ENCODE results near the gene ZNF598. TPM values are rescaled to one million over a fixed set of nuclear protein-coding genes. Genes with fewer than 3 reads are reported as not detected.

Gene ZNF598
- total RNA-seq, 1 donor from 2014 or later = 19.1 TPM

- peak; percentile 50 for DNase-seq
Observed at GRCh38 chr16:2005646-2006045, 4.0 kb downstream of the ZNF598 start.

DNA sequence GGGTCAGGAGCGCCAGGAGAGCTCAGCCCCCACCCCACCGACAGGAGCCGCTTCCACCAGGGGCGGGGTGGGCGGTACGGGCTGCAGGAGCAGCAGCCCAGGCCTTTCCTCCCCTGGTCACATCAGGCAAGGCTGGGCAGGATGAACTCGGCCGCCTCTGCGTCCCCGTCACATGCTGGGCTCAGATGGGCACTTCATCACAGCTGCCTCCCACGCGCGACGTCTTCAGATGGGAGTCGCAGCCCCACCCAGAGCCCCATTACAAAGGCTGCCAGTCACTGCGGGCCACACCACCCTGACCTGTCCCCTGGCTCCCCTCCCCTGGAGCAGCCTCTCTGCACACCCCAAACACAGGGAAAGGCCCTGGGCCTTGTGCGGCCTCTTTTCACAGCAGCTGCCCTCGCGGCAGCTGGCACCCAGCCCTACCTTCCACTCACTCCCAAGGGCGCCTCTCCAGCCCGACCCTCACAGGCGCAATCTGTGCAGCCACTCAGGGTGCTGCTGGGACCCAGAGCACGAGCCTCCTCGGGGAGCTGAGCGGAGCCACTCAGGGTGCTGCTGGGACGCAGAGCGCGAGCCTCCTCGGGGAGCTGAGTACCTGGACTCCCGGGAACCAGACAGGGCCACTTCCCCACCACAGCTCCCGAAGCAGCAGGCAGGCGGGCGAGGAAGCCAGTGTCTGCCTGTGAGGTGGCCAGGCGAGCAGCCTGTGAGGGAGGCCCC, 4.7 kb downstream of the ZNF598 start:
- DNase-seq = no peak

- DNase-seq = peak; percentile 92
Observed at GRCh38 chr16:2003827-2004641, 5.6 kb downstream of the ZNF598 start.

DNA sequence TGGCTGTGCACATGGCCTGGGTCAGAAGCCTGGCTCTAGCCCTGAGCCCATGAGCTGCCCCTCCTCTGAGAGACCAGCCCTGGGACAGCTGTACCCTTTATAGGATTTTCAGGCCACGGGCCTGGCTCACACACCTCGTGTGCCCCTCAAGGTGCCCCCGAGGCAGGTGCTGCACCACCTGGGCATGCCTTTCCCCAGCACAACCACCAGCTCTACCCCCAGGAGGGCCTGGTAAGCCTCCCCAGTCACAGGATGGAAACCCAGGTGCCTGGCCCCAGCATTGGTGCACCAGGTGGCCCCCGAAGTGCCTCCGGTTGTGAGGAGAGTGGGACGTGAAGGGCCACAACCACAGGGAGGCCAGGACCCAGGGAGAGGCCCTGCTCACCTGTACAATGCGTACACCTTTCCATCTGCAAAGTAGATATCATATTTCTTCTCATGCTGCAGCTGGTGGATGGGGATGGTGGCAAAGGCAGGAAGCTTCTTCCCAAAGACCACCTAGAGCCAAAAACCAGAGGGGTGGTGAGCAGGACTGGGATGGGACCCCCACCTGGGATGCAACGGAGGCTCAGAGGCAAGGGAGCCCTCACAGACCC, 6.3 kb downstream of the ZNF598 start:
- DNase-seq = no peak

- DNase-seq = no peak
Observed at GRCh38 chr16:2002406-2003230, 7.0 kb downstream of the ZNF598 start.

GRCh38 chr16:2001456-2002355, 7.9 kb downstream of the ZNF598 start:
- DNase-seq = no peak

GRCh38 chr16:2001035-2001434, 8.6 kb downstream of the ZNF598 start:
- DNase-seq = no peak

DNA sequence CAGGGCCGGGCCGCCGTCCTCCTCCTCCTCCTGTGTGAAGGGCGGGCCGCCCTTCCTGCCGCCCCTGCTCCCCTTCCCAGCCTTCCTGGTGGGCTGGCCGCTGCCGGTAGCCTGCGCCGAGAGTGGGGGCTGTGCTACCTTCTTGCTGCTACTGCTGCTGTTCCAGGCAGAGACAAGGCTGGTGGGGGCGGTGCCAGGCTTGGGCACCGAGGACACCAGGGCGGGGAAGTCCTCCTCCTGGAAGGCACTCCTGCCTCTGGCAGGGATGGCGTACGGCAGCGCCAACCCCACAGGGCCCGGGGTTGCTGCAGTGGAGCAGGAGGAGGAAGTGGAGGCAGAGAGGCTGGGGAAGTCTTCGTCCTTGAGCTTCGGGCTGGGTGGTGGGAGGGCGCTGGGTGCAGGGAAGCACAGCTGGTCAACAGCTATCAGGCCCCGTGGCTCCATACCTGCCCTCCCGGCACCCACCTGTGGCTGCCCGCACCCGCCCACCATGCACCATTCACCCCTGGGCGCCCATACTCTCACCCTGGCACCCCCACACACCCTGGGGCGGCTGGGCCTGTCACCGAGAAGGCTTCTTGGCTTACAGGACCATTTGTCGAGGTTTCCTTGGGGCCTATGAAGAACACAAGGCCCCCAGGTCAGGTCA, 9.6 kb downstream of the ZNF598 start:
- no peak for DNase-seq

- DNase-seq = no peak
Observed at GRCh38 chr16:1998852-1999801, 10.5 kb downstream of the ZNF598 start.

DNA sequence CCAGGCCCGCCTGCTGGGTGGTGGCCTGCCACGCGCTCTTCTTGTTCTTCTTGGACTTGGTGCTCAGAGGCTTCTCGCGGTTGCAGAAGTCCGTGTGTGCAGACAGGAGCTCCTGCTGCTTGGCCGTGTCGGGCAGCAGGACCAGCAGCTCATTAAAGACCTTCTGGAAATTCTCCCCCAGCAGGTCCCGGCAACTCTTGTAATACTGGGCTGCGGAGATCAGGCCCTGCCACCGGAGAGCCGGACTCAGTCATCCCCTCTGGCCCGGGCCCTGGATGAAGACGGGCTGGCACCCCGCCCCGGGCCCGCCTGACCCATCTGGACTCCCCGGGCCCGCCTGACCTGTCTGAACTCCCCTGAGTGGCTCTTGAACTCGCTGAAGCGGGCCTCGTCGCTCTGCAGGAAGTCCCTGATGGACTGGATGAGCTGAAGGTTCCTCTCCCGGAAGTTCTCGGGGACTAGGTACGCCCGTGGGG, 11.2 kb downstream of the ZNF598 start:
- DNase-seq = no peak

GRCh38 chr16:1997494-1998359, 11.9 kb downstream of the ZNF598 start:
- DNase-seq = no peak

GRCh38 chr16:1993731-1994131, 15.9 kb downstream of the ZNF598 start:
- no peak for DNase-seq

GRCh38 chr16:1992704-1993317, 16.8 kb downstream of the ZNF598 start:
- DNase-seq = no peak

GRCh38 chr16:1991948-1992703, 17.5 kb downstream of the ZNF598 start:
- DNase-seq = peak; percentile 93

- no peak for DNase-seq
Observed at GRCh38 chr16:1991588-1991947, 18.1 kb downstream of the ZNF598 start.

DNA sequence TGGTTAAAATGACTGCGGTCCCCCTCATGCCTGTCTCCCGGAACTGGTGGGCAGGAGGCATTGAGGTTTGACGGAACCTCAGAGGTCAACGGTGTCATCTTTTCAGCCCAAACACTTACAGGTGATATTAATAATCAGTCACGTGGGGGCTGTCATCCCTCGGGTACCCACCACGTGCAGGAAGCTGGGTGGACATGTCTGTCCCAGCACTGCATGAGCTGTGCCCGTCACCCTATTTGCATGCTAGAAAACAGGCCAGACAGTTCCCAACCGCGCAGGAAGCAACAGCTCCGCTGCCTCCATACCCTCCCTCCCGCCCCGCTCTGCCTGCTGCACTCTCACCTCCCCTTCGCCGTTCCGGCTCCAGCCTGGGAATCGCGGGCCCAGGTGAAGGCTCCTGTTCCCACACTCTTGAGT, 18.5 kb downstream of the ZNF598 start:
- no peak for DNase-seq

DNA sequence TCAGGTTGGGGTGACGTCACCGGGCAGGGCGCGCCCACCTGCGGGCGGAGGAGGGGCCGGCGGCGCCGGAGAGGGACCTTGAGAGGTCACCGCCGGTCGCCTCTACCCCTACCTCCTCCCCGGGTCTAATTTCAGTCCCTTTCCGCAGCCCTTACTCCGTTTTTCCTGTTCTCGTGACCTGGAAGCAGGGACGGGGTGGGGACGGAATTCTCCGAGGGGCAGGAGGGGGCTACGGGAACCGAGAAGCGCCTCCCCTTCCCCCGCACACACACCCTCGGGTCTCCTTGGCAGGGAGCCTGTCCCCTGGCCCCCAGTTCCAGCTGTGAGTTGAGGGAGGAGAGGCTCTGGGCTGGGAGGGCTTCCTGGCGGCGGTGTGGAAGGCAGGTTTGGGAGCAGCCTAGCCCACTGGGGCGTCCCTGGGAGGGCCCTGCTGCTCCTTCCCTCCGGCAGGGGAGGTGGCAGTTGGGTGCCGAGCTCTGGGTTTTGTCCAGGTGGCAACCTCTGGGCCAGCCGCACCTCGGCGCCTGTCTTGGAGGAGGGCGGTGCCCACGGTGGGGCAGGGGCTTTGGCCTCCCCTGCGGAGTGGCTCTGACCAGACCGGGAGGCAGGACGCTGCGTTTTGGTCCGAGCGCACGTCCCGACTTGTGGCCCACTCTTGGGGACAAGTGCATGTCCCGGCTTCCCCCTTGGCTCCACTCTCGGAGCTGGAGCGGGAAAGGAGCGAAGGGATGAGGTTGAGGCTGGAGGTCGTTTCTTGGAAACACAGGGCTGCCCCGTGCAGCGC, 19.1 kb downstream of the ZNF598 start:
- DNase-seq = no peak

All from dermis blood vessel endothelial cell (primary cell).